ENCODE measurements around the gene NR2C2.

The NR2C2 gene

GRCh38 chr3:15023719-15024118, 76.3 kb downstream of the NR2C2 start:
- no peak for DNase-seq (ENCODE audit: low read depth)

DNA sequence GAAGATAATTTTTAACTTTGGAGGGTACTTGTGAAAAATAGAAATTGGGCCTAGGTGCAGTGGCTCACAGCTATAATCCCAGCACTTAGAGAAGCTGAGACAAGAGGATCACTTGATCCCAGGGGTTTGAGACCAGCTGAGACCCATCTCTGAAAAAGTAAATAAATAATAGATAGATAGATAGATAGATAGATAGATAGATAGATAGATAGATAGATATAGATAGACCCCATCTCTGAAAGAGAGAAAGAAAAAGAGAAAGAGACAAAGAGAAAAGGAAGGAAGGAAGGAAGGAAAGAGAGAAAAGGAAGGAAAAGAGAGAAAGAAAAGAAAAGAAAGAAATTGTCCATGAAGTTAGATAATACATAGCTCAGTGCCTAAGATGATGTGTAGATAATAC, 82.2 kb downstream of the NR2C2 start:
- DNase-seq (ENCODE audit: low read depth), result no peak

DNA sequence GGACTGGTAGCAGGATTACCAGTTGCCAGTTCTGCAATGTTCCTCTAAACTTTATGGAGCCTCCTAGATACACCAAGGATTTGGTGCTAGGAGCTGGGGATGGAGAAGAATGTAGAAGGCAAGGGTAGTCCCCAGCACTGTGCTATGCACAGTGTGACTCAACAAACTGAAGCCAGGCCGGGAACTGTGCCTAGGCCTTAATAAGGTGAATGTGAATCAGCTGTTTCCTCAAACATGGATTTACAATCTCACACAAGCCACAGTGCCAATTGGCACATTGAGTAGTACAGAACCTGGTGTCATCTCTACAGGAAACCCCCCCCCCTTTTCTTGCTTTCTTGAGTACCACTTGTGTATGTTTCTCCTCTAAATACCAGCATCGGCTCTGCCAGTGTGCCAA, 85.3 kb downstream of the NR2C2 start:
- no peak for DNase-seq (ENCODE audit: low read depth)

GRCh38 chr3:15033103-15033502, 85.7 kb downstream of the NR2C2 start:
- DNase-seq (ENCODE audit: low read depth), result no peak

- DNase-seq (ENCODE audit: low read depth), result no peak
Measured at GRCh38 chr3:15038306-15038705, 90.9 kb downstream of the NR2C2 start.

- DNase-seq (ENCODE audit: low read depth), result no peak
Measured at GRCh38 chr3:15040844-15041243, 93.5 kb downstream of the NR2C2 start.

GRCh38 chr3:15041950-15042349, 94.6 kb downstream of the NR2C2 start:
- no peak for DNase-seq (ENCODE audit: low read depth)

DNA sequence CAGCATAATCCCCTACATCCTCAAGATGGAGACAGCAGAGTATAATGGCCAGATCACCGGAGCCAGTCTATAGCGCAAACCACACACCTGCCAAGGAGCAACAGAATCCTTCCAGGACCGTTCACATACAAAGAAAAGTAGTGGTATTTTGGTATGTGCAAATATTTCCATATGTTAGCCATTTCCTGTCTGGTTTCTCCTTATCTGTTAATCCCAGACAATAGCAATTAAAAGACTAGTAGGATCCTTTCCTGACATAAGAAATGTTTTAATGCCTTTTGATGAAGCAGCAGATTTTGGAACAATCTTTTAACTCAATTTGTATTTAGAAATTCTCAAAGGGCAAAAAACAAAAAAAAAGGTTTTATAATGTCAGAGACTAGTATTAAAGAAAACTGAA, 95.6 kb downstream of the NR2C2 start:
- no peak for DNase-seq (ENCODE audit: low read depth)

DNA sequence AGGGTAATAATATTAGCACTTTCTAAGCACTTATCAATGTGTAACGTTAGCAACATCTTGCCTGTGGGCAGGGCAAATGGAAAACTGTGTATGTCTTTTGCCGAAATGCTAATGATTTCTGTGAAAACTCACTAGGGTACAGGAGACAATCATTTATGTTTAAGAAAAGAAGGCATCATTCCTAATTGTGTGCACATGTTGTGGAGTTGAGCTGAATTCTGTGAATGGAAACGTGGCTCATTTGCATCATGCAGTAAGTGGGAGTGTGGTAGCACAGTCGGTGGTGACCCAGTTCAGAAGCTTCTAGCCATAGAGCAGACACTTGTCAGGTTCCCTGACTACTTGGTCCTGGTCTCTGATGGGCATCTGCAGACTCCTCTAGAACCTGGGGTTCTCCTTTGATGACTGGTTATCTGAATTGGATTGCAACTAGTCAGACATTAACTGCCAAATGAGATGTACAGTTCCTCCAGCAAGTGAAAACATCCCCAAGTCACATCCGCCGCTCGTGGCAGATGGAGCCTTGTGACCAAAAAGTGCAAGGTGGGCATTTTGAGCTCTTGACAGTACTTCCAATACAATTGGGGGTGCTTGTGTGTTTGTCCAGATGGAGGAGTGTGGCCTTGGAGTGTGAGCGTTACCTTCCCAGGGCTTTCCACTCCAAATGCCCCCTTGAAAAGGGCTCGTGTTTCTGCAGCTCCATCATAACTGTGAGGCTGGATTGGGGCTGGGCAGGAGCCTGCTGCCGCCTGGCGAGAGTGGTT, 96.2 kb downstream of the NR2C2 start:
- no peak for DNase-seq (ENCODE audit: low read depth)

- DNase-seq (ENCODE audit: low read depth), result no peak
Measured at GRCh38 chr3:15044326-15044725, 96.9 kb downstream of the NR2C2 start.

DNA sequence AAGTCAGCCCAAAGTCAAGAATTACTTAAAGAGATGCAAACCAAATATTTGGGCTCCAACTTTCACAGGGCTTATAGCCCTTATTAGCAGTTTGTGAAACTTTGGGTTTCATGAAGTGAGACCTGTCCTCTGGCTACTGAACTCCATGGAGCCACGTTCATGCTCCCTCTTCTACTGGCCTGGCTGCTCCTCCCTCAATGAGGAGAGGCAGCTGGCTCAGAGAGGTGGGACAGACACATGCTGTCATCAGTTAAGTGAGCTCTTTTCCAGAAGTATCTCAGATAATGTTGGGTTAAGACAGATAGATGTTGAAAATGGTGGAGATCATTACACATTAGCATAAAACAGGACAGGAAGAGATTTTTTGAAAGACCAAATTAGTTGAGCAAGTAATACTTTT, 98.3 kb downstream of the NR2C2 start:
- no peak for DNase-seq (ENCODE audit: low read depth)

DNA sequence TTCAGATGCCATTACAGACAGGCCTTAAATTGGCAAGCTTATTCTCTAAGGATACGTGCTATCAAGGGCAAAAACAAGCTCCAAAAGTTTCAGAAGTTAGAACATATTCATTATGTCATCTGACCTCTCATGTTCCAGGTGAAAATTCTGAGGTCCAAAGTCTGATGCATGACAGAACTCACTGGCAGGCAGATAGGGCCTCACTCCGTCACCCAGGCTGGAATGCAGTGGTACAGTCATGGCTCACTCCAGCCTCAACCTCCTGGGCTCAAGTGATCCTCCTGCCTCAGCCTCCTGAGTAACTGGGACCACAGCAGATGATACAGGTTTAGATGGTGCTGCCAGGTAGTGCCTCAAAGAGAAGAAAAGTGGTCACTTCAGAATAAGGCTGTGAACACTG, 102.2 kb downstream of the NR2C2 start:
- no peak for DNase-seq (ENCODE audit: low read depth)

- no peak for DNase-seq (ENCODE audit: low read depth)
Measured at GRCh38 chr3:15050405-15051092, 103.2 kb downstream of the NR2C2 start.

GRCh38 chr3:15051531-15051930, 104.1 kb downstream of the NR2C2 start:
- no peak for DNase-seq (ENCODE audit: low read depth)

GRCh38 chr3:15052335-15053242, 105.2 kb downstream of the NR2C2 start:
- DNase-seq (ENCODE audit: low read depth), result no peak

GRCh38 chr3:15053541-15053940, 106.2 kb downstream of the NR2C2 start:
- no peak for DNase-seq (ENCODE audit: low read depth)

GRCh38 chr3:15055019-15055557, 107.7 kb downstream of the NR2C2 start:
- peak; percentile 14 for DNase-seq (ENCODE audit: low read depth)

DNA sequence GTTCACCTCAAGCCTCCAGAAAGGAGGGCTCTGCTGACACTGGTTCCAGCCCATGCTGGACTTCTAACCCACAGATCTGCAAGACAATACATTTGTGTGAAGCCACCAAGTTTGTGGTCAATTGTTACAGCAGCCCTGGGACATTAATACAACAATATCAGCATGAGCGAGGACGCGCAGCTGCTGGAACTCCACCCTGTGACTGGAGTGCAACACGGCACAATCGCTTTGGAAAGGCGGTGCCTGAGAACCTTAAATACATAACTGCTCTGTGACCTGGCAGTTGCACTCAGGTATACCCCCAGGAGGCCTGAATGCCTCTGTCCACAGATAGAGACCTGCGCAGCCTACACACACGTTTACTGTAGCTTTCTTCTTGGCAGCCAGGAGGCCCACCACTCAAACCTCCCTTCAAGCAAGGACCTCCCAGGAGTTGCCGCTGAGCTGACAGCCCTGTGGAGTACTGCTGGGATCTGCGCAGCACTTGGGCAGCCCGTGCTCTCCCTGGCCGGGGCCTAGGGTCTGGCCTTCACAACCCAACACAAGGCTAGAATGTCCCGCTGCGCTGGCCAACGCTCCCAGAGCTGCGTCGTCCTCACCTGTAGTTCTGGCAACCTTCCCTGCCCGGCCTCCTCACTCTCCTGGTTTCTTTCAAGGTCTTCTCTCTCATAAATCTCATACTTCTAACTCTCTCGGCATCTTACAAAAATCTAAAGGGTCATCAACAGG, 109.5 kb downstream of the NR2C2 start:
- no peak for DNase-seq (ENCODE audit: low read depth)

DNA sequence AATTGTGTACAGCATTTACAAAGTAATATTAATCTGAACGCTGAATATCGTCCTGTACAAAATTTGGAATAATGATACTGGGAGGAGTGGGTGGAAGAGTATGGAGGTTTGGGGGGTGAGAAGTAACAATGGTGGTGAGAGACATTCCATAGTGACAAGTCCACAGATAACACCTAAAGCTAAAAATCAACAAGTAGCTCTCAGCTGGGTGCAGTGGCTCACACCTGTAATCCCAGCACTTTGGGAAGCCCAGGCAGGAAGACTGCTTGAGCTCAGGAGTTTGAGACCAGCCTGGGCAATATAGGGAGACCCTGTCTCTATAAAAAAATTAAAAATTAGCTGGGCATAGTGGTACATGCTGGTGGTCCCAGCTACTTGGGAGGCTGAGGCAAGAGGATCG, 112.6 kb downstream of the NR2C2 start:
- DNase-seq (ENCODE audit: low read depth), result no peak

DNA sequence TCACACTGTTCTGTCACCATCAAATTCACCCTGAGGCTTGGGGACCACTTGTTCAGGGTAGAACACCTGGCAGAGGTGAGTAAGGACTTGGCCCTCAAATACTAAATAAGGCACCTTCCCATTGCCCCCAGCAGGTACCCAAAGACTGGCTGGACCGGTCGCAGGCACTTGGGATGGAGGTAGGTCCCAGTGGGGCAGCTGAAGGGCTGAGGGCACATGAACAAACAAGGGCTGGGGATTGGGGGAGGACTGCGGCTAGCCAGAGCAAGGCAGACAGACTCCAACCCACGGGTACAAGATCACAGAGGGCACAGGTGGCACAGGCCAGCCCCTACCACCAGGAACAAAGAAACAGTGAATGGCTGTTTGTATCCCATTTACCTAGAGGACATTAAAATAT, 115.9 kb downstream of the NR2C2 start:
- no peak for DNase-seq (ENCODE audit: low read depth)

GRCh38 chr3:15063656-15064286, 116.4 kb downstream of the NR2C2 start:
- no peak for DNase-seq (ENCODE audit: low read depth)
